ENCODE measurements around the gene SLC28A2. TPM values are rescaled to one million over a fixed set of nuclear protein-coding genes. Genes with fewer than 3 reads are reported as not detected.

The SLC28A2 gene
- total RNA-seq, 2 experiments from 2014 or later = not detected

- H3K36me3 Mint-ChIP-seq (ENCODE audit: low read depth) = no peaks in the 10 kb centered on the region
- no peak for ATAC-seq (ENCODE audit: poor library complexity)
- H3K27ac Mint-ChIP-seq = no peak overlapping the region
- ChIA-PET CTCF (no interaction called here), POLR2A (no interaction called here)
- no peaks in the 10 kb centered on the region for H3K36me3 ChIP-seq (ENCODE audit: insufficient read depth, low read length)
- intact Hi-C loops (cut with DNase I, micrococcal nuclease) = no loop called here
- peaks cover 2% of the 10 kb centered on the region for H3K9me3 Mint-ChIP-seq
- H3K4me1 Mint-ChIP-seq (ENCODE audit: low read depth) = no peaks in the 10 kb centered on the region
- H3K4me3 Mint-ChIP-seq = no peak overlapping the region
- no peak overlapping the region for H3K4me3 ChIP-seq (ENCODE audit: low read length)
- no peaks in the 10 kb centered on the region for H3K4me1 ChIP-seq (ENCODE audit: insufficient read depth, low read length)
- no peak for DNase-seq
- H3K27ac ChIP-seq (ENCODE audit: low read depth in 1 of 2, low read length in 2 of 2) = no peak overlapping the region
- no peaks in the 10 kb centered on the region for H3K9me3 ChIP-seq (ENCODE audit: control insufficient read depth in 1 of 2, insufficient read depth in 1 of 2, low read length in 2 of 2)
- TF ChIP-seq CTCF (IDR thresholded peaks at IDR 0.05) = no peak
- no peaks in the 10 kb centered on the region for H3K27me3 ChIP-seq (ENCODE audit: control insufficient read depth in 1 of 2, insufficient read depth in 2 of 2, low read length in 2 of 2)
- H3K27me3 Mint-ChIP-seq = no peaks in the 10 kb centered on the region
These were observed 7.8 kb downstream of the SLC28A2 start for GRCh38 chr15:45259796-45260195.

GRCh38 chr15:45262906-45263461 is 10.9 kb downstream of the SLC28A2 start:
- no peak overlapping the region for H3K27ac ChIP-seq (ENCODE audit: low read depth in 1 of 2, low read length in 2 of 2)

GRCh38 chr15:45263854-45264253 is 11.8 kb downstream of the SLC28A2 start:
- ATAC-seq (ENCODE audit: poor library complexity) (no peak), DNase-seq (no peak)
- Mint-ChIP-seq H3K27me3 (no peaks in the 10 kb centered on the region), H3K36me3 (ENCODE audit: low read depth) (no peaks in the 10 kb centered on the region), H3K27ac (no peak overlapping the region), H3K4me3 (no peak overlapping the region), H3K9me3 (peaks cover 2% of the 10 kb centered on the region), H3K4me1 (ENCODE audit: low read depth) (no peaks in the 10 kb centered on the region)
- CTCF ChIA-PET = no interaction called here
- TF ChIP-seq CTCF (IDR thresholded peaks at IDR 0.05) = no peak
- Histone ChIP-seq H3K4me3 (ENCODE audit: low read length) (no peak overlapping the region), H3K27me3 (ENCODE audit: control insufficient read depth in 1 of 2, insufficient read depth in 2 of 2, low read length in 2 of 2) (no peaks in the 10 kb centered on the region), H3K27ac (ENCODE audit: low read depth in 1 of 2, low read length in 2 of 2) (no peak overlapping the region), H3K36me3 (ENCODE audit: insufficient read depth, low read length) (no peaks in the 10 kb centered on the region), H3K9me3 (ENCODE audit: control insufficient read depth in 1 of 2, insufficient read depth in 1 of 2, low read length in 2 of 2) (no peaks in the 10 kb centered on the region), H3K4me1 (ENCODE audit: insufficient read depth, low read length) (no peaks in the 10 kb centered on the region)
- intact Hi-C loops (cut with DNase I, micrococcal nuclease) = no loop called here
- POLR2A ChIA-PET = no interaction called here

More at GRCh38 chr15:45262906-45263461, 10.9 kb downstream of the SLC28A2 start:
- Histone ChIP-seq H3K9me3 (ENCODE audit: control insufficient read depth in 1 of 2, insufficient read depth in 1 of 2, low read length in 2 of 2) (no peaks in the 10 kb centered on the region), H3K4me3 (ENCODE audit: low read length) (no peak overlapping the region), H3K27me3 (ENCODE audit: control insufficient read depth in 1 of 2, insufficient read depth in 2 of 2, low read length in 2 of 2) (no peaks in the 10 kb centered on the region), H3K4me1 (ENCODE audit: insufficient read depth, low read length) (no peaks in the 10 kb centered on the region), H3K36me3 (ENCODE audit: insufficient read depth, low read length) (no peaks in the 10 kb centered on the region)
- Mint-ChIP-seq H3K4me3 (no peak overlapping the region), H3K4me1 (ENCODE audit: low read depth) (no peaks in the 10 kb centered on the region), H3K9me3 (peaks cover 2% of the 10 kb centered on the region), H3K27ac (no peak overlapping the region), H3K27me3 (no peaks in the 10 kb centered on the region), H3K36me3 (ENCODE audit: low read depth) (no peaks in the 10 kb centered on the region)
- ATAC-seq (ENCODE audit: poor library complexity) (no peak), DNase-seq (no peak)
- POLR2A ChIA-PET = no interaction called here
- intact Hi-C loops (cut with DNase I, micrococcal nuclease) = no loop called here
- CTCF ChIA-PET = no interaction called here
- no peak for TF ChIP-seq CTCF (IDR thresholded peaks at IDR 0.05)
